GM19452 (cell line): ENCODE measurements around the gene CMA1.
"Not testable (repeated sequence)": the region's sequence is repeated elsewhere in the genome, so short reads cannot be mapped to it uniquely, and the experiment has no call there.

Experiments
- ATAC-seq: cut with Tn5 transposase; IDR thresholded peaks from one replicate; pipeline ENCODE4 v1.9.1; 2021; ENCODE audit not compliant: unreplicated experiment

The CMA1 gene

DNA sequence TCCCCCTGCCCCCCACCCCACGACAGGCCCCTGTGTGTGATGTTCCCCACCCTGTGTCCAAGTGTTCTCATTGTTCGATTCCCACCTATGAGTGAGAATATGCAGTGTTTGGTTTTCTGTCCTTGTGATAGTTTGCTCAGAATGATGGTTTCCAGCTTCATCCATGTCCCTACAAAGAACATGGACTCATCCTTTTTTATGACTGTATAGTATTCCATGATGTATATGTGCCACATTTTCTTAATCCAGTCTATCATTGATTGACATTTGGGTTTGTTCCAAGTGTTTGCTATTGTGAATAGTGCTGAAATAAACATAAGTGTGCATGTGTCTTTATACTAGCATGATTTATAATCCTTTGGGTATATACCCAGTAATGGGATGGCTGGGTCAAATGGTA lies 37.6 kb downstream of the CMA1 start:
- not testable (repeated sequence) for ATAC-seq

DNA sequence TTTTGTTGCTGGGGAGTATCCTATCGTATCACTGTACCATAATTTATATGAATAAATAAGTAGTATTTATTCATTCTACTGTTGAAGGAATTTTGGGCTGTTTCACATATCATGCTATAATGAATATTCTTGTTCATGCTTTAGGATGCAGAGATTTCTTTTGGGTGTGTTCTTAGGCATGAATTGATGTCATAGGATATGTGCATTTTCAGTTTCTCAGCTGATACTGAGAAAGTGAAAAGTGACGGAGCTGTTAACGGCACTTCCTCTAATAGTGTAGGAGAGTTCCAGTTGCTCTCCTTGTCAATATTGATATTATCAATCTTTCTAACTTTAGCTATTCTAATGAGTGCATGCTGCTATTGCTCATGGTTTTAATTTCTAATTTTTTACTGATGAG lies 42.3 kb downstream of the CMA1 start:
- ATAC-seq = no peak

DNA sequence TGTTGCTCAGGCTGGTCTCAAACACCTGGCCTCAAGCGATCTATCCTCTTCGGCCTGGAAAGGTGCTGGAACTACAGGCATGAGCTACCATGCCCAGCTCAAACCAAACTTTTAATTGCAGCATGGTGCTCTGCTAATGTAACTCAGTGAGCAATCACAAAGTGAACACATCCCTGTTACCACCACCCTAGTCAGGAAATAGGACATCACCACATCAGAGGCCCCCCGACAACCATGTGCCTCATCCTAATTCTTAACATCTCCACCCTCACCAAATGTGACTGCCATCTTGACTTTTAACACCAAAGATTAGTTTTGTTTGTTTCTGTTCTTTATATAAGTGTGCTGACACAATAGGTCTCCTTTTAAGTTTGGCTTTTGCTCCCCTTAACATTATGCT lies 42.7 kb downstream of the CMA1 start:
- no peak for ATAC-seq

DNA sequence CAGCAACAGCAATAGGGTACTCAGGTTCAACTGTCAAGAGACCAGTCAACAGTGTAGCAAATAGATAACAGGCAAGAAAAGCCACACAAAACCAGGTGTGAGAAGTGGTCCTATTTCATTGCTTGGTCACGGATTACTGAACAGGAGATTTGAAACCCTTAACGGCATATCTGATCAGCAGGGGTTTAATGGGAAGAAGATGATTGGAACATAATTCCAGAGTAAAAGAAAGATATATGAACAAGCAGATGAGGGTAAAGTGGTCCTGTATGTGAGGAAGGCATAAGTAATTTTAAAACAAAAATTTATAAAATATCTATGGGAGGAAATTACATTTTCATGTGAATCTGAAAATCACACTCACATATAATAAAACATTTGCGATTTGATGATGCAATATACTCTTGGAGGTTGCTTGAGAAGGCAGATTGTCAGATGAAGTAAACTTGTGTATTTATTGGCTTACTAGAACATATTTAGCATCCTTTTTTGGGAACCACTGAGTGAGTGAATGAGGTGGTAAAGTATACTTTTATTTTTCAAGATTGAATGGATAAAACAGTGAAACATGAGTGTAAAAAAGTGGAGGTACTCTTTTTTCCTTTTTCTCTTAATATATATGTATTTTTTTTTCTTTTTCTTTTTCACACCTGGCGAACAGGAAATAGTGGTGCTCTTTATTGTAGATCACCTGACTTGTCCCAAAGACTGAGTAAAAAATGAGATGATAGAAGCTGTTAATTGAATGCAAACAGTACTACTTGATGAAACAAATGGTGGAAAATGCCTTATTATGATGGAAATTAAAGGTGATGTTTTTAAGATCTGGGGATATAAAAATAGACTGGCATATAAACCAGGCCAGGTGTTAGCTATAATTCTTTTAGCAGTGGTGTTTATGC lies 43.9 kb downstream of the CMA1 start:
- no peak for ATAC-seq

DNA sequence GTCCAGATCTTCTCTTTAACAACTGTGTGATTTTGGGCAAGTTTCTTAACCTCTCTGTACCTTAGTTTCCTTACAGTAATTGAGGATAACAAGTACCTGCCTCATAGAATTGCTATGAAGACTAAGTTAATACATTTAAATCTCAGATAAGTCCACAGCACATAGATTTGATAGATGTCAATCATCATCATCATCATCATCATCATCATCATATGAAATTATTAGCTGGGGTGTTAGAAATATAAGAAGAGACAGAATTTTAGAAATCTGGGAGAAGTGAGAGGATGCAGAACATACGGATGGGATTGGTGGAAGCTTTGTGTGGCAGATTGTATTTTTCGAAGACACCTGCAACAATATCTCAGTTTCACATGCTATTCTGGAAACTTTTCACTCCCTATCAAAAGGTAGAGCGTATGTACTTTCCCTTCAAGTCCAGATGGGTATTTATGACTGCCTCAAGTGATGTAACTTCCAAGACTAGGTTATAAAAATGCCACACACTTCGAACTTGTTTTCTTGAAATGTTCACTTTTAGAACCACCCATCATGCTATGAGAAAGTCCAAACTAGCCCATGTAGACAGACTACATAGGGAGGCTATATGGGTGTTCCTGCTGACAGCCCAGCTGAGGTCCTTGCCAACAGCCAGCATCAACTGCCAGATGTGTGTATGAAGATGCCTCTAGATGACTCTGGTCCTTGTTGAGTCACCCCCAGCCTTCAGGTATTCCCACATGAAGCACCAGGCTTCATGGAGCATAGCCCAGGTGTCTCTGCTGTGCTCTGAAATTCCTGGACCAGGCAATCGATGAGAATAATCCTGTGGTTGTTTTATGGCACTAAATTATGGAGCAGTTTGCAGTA lies 44.8 kb downstream of the CMA1 start:
- no peak for ATAC-seq

DNA sequence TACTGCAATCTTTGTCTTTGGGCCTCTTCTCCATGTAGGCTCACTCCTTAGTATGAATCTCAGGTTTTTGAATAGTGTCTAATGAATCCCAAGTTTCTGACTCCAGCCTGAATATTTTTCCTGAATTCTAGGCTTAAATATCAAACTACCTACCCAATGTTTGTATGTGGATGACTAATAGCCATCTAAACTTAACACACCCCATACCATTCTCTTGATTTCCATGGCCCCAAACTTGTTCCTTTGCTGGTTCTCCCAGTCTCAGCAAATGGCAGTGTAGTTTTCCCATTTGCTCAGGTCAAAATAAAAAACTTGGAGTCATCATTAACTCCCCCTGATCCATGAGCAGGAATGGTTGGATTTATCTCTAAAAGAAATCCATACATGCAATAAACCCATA lies 46.7 kb downstream of the CMA1 start:
- ATAC-seq = no peak

DNA sequence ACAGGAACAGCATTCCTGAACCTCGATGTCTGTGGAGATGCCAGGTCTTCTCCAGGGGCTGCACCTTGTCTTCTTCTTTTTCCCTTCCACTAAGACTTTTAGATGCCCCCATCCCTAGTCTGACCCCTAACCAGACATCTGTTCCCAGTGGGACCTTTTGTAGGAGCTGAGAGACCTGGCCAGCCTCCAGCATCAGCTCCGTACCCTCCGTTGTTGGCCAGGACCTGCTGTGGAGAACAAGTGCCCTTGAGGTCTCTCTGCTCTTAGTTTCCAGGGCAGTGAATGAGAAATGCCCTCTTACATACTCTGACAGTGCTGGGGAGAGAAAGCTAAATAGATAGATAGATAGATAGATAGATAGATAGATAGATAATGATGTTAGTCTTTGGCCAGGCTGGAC lies 48.7 kb downstream of the CMA1 start:
- ATAC-seq = no peak

DNA sequence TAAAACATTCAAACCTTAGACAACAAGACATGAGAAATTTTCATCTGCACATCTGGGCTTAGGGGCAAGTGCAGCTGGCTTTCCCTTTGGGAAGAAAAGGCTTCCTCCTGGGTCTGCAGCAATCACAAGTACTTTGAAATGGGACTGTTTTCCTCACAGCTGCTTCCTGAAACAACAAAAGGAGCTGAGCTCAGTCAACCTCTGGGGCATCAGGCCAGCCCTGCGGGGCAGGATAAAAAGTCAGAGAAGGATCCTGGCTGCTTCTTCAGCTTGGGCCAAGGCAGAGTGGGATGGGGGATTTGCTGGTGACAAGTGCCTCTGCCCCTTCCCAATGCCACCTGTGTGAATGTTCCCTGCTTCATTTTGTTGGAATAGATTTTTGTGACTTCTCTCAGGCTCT lies 49.3 kb downstream of the CMA1 start:
- no peak for ATAC-seq

DNA sequence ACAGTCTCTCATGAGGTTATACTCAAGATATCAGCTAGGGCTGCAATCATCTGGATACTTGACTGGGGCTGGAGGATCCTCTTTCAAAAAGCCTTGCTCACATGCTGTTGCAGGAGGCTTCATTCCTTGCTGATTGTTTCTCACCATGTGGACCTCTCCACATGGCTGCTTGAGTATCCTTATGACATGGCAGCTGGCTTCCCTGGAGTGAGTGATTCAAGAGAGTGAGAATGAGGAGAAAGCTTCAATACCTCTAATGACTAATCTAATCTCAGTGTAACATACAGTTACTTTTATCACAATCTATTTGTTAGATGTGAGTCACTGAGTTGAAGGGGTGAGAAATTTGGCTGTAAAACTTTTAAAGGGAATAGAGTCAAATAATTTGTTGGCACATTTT lies 51.1 kb downstream of the CMA1 start:
- no peak for ATAC-seq
